ENCODE data around the gene APOC4.

DNA sequence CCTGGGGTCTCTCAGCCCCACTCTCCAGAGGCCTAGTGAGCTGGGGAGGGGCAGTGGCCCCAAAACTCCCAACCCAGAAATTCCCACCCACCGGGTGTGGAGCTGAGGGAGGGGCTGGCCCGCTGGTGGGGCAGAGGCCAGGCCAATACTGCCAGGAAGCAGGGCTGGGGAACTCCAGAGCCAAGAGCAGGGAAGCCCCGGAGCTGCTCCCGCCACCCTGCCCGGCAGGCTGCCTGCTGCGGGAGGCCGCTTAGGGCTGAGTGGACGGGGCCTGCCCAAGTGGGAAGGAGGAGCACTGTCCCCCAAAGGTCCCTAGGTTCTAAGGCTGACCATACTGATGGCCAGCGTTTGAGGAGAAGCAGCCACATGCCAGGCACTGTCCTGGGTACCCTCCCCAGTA lies 46.2 kb downstream of the APOC4 start:
- TF ChIP-seq EZH2phosphoT487 (IDR thresholded peaks at IDR 0.05; ENCODE audit: unreplicated experiment) (no peak), POLR2AphosphoS5 (IDR thresholded peaks at IDR 0.05; ENCODE audit: low read depth) (no peak), ZNF331 (CRISPR knock-in tag; IDR thresholded peaks at IDR 0.05; ENCODE audit: low read depth) (no peak), JUNB (IDR thresholded peaks at IDR 0.05; ENCODE audit: unreplicated experiment) (no peak)
- TF ChIP-seq, protein P1, sequence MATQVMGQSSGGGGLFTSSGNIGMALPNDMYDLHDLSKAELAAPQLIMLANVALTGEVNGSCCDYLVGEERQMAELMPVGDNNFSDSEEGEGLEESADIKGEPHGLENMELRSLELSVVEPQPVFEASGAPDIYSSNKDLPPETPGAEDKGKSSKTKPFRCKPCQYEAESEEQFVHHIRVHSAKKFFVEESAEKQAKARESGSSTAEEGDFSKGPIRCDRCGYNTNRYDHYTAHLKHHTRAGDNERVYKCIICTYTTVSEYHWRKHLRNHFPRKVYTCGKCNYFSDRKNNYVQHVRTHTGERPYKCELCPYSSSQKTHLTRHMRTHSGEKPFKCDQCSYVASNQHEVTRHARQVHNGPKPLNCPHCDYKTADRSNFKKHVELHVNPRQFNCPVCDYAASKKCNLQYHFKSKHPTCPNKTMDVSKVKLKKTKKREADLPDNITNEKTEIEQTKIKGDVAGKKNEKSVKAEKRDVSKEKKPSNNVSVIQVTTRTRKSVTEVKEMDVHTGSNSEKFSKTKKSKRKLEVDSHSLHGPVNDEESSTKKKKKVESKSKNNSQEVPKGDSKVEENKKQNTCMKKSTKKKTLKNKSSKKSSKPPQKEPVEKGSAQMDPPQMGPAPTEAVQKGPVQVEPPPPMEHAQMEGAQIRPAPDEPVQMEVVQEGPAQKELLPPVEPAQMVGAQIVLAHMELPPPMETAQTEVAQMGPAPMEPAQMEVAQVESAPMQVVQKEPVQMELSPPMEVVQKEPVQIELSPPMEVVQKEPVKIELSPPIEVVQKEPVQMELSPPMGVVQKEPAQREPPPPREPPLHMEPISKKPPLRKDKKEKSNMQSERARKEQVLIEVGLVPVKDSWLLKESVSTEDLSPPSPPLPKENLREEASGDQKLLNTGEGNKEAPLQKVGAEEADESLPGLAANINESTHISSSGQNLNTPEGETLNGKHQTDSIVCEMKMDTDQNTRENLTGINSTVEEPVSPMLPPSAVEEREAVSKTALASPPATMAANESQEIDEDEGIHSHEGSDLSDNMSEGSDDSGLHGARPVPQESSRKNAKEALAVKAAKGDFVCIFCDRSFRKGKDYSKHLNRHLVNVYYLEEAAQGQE (IDR thresholded peaks at IDR 0.05; ENCODE audit: unreplicated experiment) = no peak
- TF ChIP-seq, protein P2, sequence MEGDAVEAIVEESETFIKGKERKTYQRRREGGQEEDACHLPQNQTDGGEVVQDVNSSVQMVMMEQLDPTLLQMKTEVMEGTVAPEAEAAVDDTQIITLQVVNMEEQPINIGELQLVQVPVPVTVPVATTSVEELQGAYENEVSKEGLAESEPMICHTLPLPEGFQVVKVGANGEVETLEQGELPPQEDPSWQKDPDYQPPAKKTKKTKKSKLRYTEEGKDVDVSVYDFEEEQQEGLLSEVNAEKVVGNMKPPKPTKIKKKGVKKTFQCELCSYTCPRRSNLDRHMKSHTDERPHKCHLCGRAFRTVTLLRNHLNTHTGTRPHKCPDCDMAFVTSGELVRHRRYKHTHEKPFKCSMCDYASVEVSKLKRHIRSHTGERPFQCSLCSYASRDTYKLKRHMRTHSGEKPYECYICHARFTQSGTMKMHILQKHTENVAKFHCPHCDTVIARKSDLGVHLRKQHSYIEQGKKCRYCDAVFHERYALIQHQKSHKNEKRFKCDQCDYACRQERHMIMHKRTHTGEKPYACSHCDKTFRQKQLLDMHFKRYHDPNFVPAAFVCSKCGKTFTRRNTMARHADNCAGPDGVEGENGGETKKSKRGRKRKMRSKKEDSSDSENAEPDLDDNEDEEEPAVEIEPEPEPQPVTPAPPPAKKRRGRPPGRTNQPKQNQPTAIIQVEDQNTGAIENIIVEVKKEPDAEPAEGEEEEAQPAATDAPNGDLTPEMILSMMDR (conservative IDR thresholded peaks at IDR 0.05; ENCODE audit: low read depth in 2 of 2) = no peak

Data from GM23338 (cell line).